K562 (cell line): ENCODE data around the gene TRMT1. TPM values are rescaled to one million over a fixed set of nuclear protein-coding genes. Genes with fewer than 3 reads are reported as not detected.

Experiments used
- ATF4 ChIP-seq: fragments of 450-650 bp; formaldehyde crosslinking; IDR thresholded peaks from 2 replicates; pipeline ENCODE4 v1.4.0; 2022; ENCODE audit warnings: mild to moderate bottlenecking, moderate library complexity
- CEBPB ChIP-seq: fragments of 450-650 bp; IDR thresholded peaks from 2 replicates; pipeline ENCODE4 v1.6.1; 2016; ENCODE audit warnings: missing genetic modification characterization, missing compliant biosample characterization
- CHD1 ChIP-seq: fragments of 200-600 bp; sonication (generic); IDR thresholded peaks from one replicate; pipeline ENCODE4 v1.6.1; 2012; ENCODE audit warnings: mild to moderate bottlenecking, moderate library complexity, low read length, inconsistent platforms
- CREB1 ChIP-seq, 2 experiments: sonication (generic) in 1 of 2; formaldehyde crosslinking in 1 of 2; IDR thresholded peaks; 2 replicates each; pipeline versions ENCODE4 v1.6.1 to v1.8.0; 2012 to 2022; ENCODE audit warnings: inconsistent platforms in 1 of 2, mild to moderate bottlenecking in 1 of 2, missing genetic modification reagents in 1 of 2, moderate library complexity in 1 of 2
- FOXK2 ChIP-seq, 2 experiments: fragments of 450-650 bp; IDR thresholded peaks in 1 of 2; conservative IDR thresholded peaks in 1 of 2; 2 replicates each; pipeline ENCODE4 v1.6.1; 2016; ENCODE audit warnings: low read depth in 2 of 2, mild to moderate bottlenecking in 1 of 2
- HSF4 ChIP-seq: fragments of 250-450 bp; sonication (Bioruptor Pico); IDR thresholded peaks from 2 replicates; pipeline ENCODE4 v2.1.2; 2022; ENCODE audit warnings: mild to moderate bottlenecking, moderate library complexity, borderline replicate concordance
- KAT7 ChIP-seq: sonication (generic); formaldehyde crosslinking; IDR thresholded peaks from 2 replicates; pipeline ENCODE4 v1.8.0; 2022; ENCODE audit warnings: missing genetic modification reagents, mild to moderate bottlenecking, borderline replicate concordance
- MTF1 ChIP-seq: fragments of 250-450 bp; sonication (Bioruptor Pico); IDR thresholded peaks from 2 replicates; pipeline ENCODE4 v1.9.0; 2021; ENCODE audit warnings: moderate library complexity, mild to moderate bottlenecking, inconsistent platforms, borderline replicate concordance
- NCOA1 ChIP-seq: fragments of 450-650 bp; IDR thresholded peaks from 2 replicates; pipeline ENCODE4 v1.6.1; 2016; ENCODE audit warnings: low read depth
- PURB ChIP-seq: sonication (generic); formaldehyde crosslinking; IDR thresholded peaks from 2 replicates; pipeline ENCODE4 v1.9.0; 2021; ENCODE audit warnings: low read depth, mild to moderate bottlenecking, missing genetic modification reagents
- SNIP1 ChIP-seq: fragments of 450-650 bp; IDR thresholded peaks from 2 replicates; pipeline ENCODE4 v1.7.1; 2017; ENCODE audit warnings: low read depth, mild to moderate bottlenecking
- STAG1 ChIP-seq: sonication (generic); formaldehyde crosslinking; IDR thresholded peaks from 2 replicates; pipeline ENCODE4 v1.5.0; 2020; ENCODE audit warnings: missing genetic modification reagents, borderline replicate concordance
- TAL1 ChIP-seq: fragments of 450-650 bp; IDR thresholded peaks from 2 replicates; pipeline ENCODE4 v1.6.1; 2016; ENCODE audit warnings: mild to moderate bottlenecking
- TBL1XR1 ChIP-seq, 2 experiments: IDR thresholded peaks; 2 replicates each; pipeline ENCODE4 v1.6.1; 2012; ENCODE audit warnings: improper control_type of control experiment in 2 of 2, low read length in 2 of 2, mild to moderate bottlenecking in 1 of 2
- ZBED1 ChIP-seq: IDR thresholded peaks from 2 replicates; pipeline ENCODE4 v1.6.1; 2014
- ZEB2 ChIP-seq: fragments of 450-650 bp; IDR thresholded peaks from 2 replicates; pipeline ENCODE4 v1.6.1; 2016
- ZKSCAN8 ChIP-seq: fragments of 200-800 bp; sonication (Bioruptor generic); IDR thresholded peaks from 2 replicates; pipeline ENCODE4 v1.6.1; 2016; ENCODE audit warnings: missing genetic modification characterization, missing compliant biosample characterization
- ZNF146 ChIP-seq: IDR thresholded peaks from one replicate; pipeline ENCODE4 v1.6.1; 2018; ENCODE audit warnings: missing compliant biosample characterization; ENCODE audit not compliant: unreplicated experiment
- ZNF224 ChIP-seq: sonication (generic); formaldehyde crosslinking; IDR thresholded peaks from 2 replicates; pipeline ENCODE4 v1.8.0; 2022; ENCODE audit warnings: mild to moderate bottlenecking, missing genetic modification reagents
- ZNF24 ChIP-seq: fragments of 450-650 bp; IDR thresholded peaks from 2 replicates; pipeline ENCODE4 v1.6.1; 2016
- polyA plus RNA-seq, 8 experiments: library from polyadenylated mRNA; depleted of rRNA in 4 of 8; stranded (reverse) in 5 of 8; unstranded in 3 of 8; fragments of >200 nt; fragmentation: Nextera tagmentation in 2 of 8; fragmentation: Illumina TruSeq in 1 of 8; extraction: Ambion mirVana in 2 of 8; extraction: Trizol in 1 of 8; gene quantifications; 2 replicates each; pipeline versions ENCODE4 v1.2.1 to v1.2.3, GENCODE V29; 2011 to 2014; ENCODE audit warnings: inconsistent platforms in 1 of 8, missing spikeins in 1 of 8
- total RNA-seq, 7 experiments: library from RNA; depleted of rRNA in 6 of 7; stranded (reverse); fragments of >200 nt in 6 of 7; fragmentation: Illumina TruSeq in 2 of 7; extraction: Trizol in 2 of 7; gene quantifications; 2 replicates each; pipeline versions ENCODE4 v1.2.1 to v1.2.3, GENCODE V29; 2011 to 2021; ENCODE audit warnings: low replicate concordance in 1 of 7
- TF ChIP-seq, protein P1 (sequence below): fragments of 150-350 bp; conservative IDR thresholded peaks from 2 replicates; pipeline ENCODE4 v1.6.1; 2014; ENCODE audit warnings: low read length
- TF ChIP-seq, protein P2 (sequence below): fragments of 250-450 bp; sonication (Bioruptor Pico); IDR thresholded peaks from 2 replicates; pipeline ENCODE4 v1.5.0; 2020; ENCODE audit warnings: mild to moderate bottlenecking
- TF ChIP-seq, protein P3 (sequence below), 2 experiments: fragments of 450-650 bp; IDR thresholded peaks; 2 replicates each; pipeline ENCODE4 v1.6.1; 2016

TRMT1 gene
- total and polyA plus RNA-seq, 9 of the 15 experiments (the other 6 are each of a cell fraction or from before 2014, with no cell fraction given) = 5.8 to 158 (median 54.3) TPM

DNA sequence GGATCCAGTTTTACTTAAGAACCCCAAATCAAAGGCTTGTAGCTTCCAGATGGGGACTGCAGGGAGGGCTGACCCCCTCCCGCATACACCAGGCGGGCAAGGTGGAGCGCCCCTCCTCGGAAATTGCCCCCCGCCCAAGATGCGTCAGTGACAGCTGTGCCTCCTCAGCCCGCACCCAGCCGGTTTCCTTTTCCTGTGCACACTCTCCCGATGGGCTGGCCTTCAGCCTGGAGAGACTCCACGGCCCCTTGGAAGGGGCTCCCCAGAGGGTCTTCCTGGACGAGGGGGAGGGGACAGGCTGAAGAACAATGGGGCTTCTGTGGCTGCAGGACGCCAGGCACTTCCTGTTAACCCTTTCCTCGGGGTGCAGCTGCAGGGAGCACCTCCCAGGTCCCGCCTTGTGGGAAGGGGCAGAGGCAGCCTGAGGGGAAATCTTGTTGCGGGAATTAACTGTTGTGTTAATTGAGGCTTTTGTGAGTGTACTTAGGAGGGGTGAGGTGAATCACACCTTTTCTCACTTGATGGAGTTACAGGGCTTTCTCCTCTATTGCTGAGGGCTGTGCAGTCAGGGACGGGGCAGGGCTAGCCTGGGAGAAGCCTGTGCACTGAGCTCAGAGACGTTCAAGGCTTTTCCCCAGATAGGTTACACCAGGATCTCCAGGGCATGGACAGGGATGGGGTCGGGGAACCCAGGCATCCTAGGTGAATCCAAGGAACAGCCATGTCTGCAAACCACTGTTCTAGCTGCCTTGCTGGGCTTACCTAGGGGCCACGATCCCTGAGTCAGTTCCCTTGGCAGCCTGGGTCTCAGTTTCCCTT, 48.0 kb upstream of the TRMT1 start (continued):
- TF ChIP-seq KAT7 (CRISPR knock-in tag) (no peak; the same call in 1 of the 2 replicates), ZBED1 (no peak), FOXK2 (conservative IDR thresholded peaks at IDR 0.05 in 1 of 2, IDR thresholded peaks at IDR 0.05 in 1 of 2; ENCODE audit: low read depth in 2 of 2) (no peak), CHD1 (no peak), CREB1 (IDR thresholded peaks at IDR 0.05) (0 out of 2 replicates have a peak, but pooled peaks have one; percentile 19), CREB1 (CRISPR knock-in tag; IDR thresholded peaks at IDR 0.05) (no peak; the same call in 1 of the 2 replicates), PURB (CRISPR knock-in tag) (no peak), ZEB2 (no peak), CEBPB (no peak), TBL1XR1 (IDR thresholded peaks at IDR 0.05; ENCODE audit: low read length in 2 of 2) (no peak), STAG1 (CRISPR knock-in tag) (no peak), MTF1 (CRISPR knock-in tag) (no peak), SNIP1 (no peak), NCOA1 (no peak), TAL1 (no peak), HSF4 (no peak), ZNF24 (no peak), ZKSCAN8 (0 out of 2 replicates have a peak, but pooled peaks have one; percentile 16), ATF4 (CRISPR knock-in tag) (no peak), ZNF146 (CRISPR knock-in tag) (no peak), ZNF224 (CRISPR knock-in tag) (no peak)
- TF ChIP-seq, protein P1, sequence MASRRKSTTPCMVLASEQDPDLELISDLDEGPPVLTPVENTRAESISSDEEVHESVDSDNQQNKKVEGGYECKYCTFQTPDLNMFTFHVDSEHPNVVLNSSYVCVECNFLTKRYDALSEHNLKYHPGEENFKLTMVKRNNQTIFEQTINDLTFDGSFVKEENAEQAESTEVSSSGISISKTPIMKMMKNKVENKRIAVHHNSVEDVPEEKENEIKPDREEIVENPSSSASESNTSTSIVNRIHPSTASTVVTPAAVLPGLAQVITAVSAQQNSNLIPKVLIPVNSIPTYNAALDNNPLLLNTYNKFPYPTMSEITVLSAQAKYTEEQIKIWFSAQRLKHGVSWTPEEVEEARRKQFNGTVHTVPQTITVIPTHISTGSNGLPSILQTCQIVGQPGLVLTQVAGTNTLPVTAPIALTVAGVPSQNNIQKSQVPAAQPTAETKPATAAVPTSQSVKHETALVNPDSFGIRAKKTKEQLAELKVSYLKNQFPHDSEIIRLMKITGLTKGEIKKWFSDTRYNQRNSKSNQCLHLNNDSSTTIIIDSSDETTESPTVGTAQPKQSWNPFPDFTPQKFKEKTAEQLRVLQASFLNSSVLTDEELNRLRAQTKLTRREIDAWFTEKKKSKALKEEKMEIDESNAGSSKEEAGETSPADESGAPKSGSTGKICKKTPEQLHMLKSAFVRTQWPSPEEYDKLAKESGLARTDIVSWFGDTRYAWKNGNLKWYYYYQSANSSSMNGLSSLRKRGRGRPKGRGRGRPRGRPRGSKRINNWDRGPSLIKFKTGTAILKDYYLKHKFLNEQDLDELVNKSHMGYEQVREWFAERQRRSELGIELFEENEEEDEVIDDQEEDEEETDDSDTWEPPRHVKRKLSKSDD = no peak
- TF ChIP-seq, protein P2, sequence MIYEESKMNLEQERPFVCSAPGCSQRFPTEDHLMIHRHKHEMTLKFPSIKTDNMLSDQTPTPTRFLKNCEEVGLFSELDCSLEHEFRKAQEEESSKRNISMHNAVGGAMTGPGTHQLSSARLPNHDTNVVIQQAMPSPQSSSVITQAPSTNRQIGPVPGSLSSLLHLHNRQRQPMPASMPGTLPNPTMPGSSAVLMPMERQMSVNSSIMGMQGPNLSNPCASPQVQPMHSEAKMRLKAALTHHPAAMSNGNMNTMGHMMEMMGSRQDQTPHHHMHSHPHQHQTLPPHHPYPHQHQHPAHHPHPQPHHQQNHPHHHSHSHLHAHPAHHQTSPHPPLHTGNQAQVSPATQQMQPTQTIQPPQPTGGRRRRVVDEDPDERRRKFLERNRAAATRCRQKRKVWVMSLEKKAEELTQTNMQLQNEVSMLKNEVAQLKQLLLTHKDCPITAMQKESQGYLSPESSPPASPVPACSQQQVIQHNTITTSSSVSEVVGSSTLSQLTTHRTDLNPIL (CRISPR knock-in tag) = 0 out of 2 replicates have a peak, but pooled peaks have one; percentile 32
- TF ChIP-seq, protein P3, sequence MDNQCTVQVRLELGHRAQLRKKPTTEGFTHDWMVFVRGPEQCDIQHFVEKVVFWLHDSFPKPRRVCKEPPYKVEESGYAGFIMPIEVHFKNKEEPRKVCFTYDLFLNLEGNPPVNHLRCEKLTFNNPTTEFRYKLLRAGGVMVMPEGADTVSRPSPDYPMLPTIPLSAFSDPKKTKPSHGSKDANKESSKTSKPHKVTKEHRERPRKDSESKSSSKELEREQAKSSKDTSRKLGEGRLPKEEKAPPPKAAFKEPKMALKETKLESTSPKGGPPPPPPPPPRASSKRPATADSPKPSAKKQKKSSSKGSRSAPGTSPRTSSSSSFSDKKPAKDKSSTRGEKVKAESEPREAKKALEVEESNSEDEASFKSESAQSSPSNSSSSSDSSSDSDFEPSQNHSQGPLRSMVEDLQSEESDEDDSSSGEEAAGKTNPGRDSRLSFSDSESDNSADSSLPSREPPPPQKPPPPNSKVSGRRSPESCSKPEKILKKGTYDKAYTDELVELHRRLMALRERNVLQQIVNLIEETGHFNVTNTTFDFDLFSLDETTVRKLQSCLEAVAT (IDR thresholded peaks at IDR 0.05) = no peak
